HG03139 (cell line): ENCODE measurements around the gene AGAP2.

ENCODE experiments used
- ATAC-seq: cut with Tn5 transposase; IDR thresholded peaks from one replicate; pipeline ENCODE4 v1.9.1; 2021; ENCODE audit not compliant: unreplicated experiment

Gene AGAP2

DNA sequence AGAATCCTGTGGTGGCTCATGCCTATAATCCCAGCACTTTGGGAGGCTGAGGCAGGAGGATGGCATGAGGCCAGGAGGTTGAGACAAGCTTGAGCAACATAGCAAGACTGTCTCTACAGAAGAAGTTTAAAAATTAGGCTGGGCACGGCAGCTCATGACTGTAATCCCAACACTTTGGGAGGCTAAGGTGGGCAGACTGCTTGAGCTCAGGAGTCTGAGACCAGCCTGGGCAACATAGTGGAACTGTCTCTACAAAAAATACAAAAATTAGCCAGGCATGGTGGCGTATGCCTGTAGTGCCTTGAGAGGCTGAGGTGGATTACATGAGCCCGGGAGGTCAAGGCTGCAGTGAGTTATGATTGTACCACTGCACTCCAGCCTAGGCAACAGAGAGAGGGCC lies 29.3 kb upstream of the AGAP2 start:
- ATAC-seq, result no peak

- no peak for ATAC-seq
Observed at GRCh38 chr12:57767305-57767698, 28.8 kb upstream of the AGAP2 start.

GRCh38 chr12:57766464-57767304 lies 28.1 kb upstream of the AGAP2 start, which contains the start of gene CYP27B1:
CYP27B1 (minus strand) TSS chr12:57767078; CDS start chr12:57767041, 37 bp downstream.
- no peak for ATAC-seq

- ATAC-seq, result no peak
Observed at GRCh38 chr12:57765698-57766463, 27.3 kb upstream of the AGAP2 start.

DNA sequence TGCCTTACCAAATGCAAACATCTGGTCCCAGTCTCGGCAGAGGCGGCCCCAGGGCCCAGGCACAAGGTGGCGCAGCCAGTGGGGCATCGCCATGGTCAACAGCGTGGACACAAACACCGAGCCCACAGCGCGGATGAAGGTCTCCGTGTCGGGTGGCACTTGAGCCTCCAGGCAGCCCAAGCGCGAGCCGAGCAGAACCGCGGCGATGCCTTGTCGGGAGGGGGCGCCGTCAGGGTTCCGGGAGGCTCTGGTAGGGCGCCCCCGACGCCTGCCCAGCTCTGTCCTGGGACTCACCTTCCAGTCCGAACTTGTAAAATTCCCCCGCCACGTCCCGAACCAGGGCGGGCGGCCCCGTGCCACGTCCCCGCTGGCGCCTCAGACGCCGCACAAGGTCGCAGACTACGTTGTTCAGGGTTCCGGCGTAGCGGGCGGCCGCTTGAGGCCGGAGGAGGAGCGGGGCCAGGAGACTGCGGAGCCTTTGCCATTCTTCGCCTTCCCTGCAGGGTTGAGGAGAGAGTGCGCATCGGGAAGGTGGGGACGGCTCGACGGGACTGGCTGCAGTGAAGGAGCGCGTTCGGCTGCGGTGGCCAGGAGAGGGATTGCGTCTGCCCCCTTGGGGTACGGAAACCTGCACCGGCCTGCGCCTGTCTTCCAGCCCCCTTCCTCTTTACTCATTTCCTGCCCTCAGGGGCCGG lies 26.6 kb upstream of the AGAP2 start:
- ATAC-seq, result no peak

- ATAC-seq, result no peak
Observed at GRCh38 chr12:57764662-57765002, 26.1 kb upstream of the AGAP2 start.

DNA sequence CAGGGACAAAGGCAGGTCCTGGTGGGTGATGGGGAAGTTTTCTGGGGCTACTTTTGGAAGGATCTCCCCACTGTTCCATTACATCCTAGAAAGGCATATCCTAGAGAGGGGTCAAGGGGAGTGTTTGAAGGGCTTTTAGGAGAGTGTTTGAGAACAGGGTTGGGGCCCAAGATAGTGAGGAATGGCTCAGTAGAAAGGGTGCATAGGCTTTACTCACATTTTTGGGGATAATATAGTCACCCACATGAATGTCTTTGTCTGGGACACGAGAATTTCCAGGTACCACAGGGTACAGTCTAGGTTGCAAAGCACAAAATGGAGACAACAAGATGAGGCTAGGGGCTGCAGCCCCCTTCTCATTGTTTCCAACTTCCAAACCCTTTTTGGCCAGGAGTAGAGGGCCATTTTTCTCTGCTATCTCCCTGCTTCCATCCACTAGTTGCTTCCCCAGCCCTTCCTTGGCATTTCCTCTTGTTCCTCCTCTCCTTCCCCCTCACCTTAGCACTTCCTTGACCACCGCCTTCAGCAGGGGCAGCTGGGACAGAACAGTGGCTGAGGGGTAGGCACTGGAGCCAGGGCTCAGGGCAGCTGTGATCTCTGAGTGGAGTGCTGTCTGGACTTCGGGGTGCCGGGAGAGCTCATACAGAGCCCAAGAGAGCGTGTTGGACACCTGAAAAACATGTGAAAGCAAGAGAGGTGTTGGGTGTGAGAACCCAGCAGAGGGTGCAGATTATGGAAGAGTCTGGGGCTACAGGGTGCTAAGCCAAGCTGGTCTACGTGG lies 25.5 kb upstream of the AGAP2 start:
- ATAC-seq, result no peak

DNA sequence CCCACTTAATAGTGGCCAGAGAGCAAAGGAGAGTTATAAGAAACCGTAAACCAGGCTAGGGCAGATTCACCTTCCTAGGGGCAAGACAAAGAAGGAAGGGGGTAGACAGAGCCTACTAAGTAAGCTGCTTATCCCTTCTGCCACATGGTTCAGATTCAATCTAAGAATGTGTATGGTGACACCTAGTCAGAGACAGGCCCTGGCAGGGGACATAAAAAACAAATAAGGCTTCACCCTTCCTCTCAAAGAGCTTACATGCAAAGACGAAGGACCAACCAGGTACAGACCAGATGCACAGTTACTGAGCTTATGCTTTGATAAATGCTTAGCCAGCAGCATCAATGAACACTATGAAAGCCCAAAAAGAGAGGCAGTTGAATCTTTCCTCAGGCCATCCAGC lies 23.9 kb upstream of the AGAP2 start:
- no peak for ATAC-seq

DNA sequence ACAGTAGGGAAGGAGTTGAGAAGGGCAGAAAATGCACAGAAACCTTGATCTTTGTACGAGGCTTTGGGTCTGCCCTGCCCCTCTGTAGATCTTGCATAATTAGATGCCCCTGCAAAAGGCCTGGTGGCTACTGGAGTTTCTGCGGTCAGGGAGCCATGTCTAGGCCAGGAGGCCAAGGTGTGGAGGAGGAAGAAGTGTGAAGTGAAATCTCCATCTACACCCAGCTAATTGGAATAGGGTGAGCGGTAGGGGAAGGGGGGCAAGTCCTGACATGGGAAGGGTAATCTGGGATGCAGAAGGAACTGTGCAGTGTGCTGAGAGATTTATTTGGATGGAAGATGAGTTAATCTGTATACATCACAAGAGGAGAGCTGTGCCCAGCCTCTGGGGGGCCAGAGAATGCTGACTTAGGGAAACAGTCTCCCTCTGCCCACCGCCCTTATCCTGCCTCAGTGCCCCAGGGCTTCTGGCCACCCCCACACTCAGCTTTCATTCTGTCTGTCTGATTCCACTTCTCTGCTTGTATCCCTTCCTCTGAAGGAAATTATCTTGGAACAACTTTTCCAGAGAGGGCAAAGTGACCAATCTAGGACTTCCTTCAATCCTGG lies 23.0 kb upstream of the AGAP2 start:
- ATAC-seq, result no peak

DNA sequence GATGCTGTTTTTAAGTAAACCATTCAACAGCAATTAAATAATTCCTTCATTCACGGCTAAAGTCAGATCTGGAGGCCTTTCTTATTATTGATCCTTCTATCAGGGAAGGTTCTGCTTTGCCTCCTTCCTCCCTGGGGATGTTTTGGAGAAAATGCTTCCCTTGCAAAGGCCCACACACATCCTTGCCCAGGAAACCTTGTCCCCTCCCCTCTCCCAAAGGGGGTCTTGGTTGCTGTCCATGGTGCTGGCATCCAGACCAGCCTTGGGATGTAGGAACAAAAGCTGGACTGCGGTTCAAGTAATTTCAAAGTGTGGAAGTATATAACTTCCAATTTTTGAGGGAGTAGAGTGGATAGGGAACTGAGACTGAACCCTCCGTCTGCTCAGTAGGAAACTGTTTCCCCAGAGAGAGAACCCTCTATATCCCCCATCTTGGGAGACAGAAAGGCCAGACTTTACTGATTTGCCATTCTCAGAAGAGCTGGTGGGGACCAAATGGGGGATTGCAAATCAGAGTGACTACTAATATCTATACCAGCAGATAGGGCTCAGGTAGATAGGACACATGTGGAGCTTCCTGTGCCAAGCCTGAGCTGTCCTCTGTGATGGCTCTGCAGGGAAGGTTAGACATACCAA lies 21.9 kb upstream of the AGAP2 start:
- no peak for ATAC-seq

- ATAC-seq, result no peak
Observed at GRCh38 chr12:57759360-57759980, 20.9 kb upstream of the AGAP2 start.

GRCh38 chr12:57758552-57759359 lies 20.2 kb upstream of the AGAP2 start:
- ATAC-seq, result no peak

DNA sequence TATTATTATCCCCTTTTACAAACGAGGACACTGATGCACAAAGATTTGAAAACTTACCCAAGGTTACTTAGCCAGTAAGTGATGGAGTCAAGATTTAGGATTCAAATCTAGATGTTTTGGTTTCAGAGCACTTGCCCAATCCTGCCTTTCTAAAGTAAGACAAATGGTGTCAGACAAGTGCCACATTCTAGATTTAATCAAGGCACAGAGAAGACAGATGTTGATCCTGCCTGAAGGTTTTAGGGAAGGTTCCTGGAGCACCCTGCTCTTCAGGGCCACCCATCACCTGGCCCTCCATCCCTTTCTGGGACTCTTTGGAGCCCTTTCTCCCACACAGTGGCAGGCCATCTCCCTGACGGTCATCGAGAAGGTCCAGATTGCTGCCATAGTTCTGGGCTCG lies 19.2 kb upstream of the AGAP2 start:
- ATAC-seq, result no peak

DNA sequence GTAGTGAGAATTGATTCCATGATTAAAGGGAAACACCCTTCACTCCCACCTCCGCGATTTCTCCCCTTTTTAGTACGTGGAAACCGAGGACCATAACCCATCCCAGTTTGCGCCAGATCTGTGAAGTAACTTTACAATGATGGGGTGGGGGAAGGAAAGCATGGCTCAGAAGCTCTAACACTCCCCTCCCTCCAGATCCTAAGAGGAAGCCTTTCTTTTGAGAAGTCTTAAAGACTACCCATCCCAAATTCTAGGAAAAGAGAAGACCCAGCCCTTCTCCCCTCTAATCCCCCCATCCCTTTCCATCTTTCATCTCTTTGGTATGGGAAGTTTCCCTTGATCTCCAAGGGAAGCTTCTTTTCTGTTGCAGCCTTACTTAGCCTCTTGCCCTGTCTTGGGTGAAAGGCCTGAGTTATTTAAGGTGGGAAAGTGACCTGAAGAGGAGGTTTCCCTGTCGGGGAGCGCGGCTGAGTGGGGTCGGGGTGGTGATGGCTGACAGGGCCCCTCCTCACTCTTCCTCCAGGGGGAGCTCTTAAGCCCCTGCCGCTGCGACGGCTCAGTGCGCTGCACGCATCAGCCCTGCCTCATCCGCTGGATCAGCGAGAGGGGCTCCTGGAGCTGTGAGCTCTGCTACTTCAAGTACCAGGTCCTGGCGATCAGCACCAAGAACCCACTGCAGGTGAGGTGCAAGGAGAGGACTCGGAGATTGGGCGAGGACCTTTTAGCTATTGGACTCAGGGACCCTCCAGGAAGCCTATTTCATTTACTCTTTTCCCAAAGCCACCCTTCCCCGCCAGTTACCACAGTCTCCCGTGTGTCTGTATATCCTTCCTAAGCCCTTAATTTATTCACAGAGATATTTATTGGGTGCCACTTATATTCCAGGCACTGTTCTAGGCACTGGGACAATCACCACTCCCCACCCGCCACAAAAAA lies 18.1 kb upstream of the AGAP2 start:
- no peak for ATAC-seq

GRCh38 chr12:57755454-57756372 lies 17.2 kb upstream of the AGAP2 start:
- no peak for ATAC-seq

GRCh38 chr12:57755194-57755453 lies 16.6 kb upstream of the AGAP2 start:
- no peak for ATAC-seq
